Measurements from ENCODE around the gene CKAP2L.

DNA sequence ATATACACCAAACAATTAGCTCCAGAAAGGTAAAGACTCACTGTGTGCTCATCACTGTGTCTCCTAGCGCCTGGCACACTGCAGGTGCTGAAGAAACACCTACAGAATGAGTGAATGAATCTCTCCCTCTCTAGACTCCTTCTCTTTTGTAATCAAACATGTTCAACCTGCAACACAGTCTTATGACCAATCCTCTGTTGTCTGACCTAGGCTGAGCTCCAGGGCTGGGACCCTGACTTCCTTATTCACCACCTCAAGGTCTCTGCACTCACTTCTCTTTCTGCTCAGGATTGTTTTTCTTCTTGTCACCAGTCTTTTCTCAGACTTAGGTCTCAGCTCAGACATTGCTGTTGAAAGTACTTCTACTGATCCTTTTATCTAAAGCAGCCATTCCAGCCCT, 9.8 kb downstream of the CKAP2L start:
- TF ChIP-seq, protein P1, sequence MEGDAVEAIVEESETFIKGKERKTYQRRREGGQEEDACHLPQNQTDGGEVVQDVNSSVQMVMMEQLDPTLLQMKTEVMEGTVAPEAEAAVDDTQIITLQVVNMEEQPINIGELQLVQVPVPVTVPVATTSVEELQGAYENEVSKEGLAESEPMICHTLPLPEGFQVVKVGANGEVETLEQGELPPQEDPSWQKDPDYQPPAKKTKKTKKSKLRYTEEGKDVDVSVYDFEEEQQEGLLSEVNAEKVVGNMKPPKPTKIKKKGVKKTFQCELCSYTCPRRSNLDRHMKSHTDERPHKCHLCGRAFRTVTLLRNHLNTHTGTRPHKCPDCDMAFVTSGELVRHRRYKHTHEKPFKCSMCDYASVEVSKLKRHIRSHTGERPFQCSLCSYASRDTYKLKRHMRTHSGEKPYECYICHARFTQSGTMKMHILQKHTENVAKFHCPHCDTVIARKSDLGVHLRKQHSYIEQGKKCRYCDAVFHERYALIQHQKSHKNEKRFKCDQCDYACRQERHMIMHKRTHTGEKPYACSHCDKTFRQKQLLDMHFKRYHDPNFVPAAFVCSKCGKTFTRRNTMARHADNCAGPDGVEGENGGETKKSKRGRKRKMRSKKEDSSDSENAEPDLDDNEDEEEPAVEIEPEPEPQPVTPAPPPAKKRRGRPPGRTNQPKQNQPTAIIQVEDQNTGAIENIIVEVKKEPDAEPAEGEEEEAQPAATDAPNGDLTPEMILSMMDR (IDR thresholded peaks at IDR 0.05; ENCODE audit: low read depth, low read length, missing input control): no peak
- no peak for TF ChIP-seq ATF3 (IDR thresholded peaks at IDR 0.05)
- TF ChIP-seq MAX (IDR thresholded peaks at IDR 0.05): no peak
- TF ChIP-seq EGR1 (IDR thresholded peaks at IDR 0.05; ENCODE audit: low read depth in 2 of 2): no peak
- TF ChIP-seq TAF1 (conservative IDR thresholded peaks at IDR 0.05): no peak

Measured in liver (tissue), 3 donors.